Measurements from ENCODE around the gene ALOX15B. TPM values are rescaled to one million over a fixed set of nuclear protein-coding genes. Genes with fewer than 3 reads are reported as not detected.

Gene ALOX15B
- total RNA-seq, 2 experiments from 2014 or later: not detected

DNA sequence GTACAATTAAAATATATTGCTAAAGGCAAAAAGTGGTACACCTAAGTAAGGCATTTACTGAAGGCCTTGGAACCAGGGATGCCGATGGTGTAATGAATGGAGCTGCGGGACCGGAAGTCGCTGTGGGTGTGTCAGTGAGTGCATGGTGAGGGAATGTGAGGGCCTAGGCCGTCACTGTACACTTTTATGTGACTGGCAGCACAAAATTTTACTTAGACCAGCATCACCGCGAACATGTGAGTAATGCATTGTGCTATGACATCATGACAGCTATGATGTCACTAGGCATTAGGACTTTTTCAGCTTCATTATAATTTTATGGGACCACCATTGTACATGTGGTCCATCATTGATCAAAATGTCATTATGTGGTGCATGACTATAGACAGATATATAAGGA, 14.7 kb downstream of the ALOX15B start:
- POLR2A ChIA-PET: no interaction called here

DNA sequence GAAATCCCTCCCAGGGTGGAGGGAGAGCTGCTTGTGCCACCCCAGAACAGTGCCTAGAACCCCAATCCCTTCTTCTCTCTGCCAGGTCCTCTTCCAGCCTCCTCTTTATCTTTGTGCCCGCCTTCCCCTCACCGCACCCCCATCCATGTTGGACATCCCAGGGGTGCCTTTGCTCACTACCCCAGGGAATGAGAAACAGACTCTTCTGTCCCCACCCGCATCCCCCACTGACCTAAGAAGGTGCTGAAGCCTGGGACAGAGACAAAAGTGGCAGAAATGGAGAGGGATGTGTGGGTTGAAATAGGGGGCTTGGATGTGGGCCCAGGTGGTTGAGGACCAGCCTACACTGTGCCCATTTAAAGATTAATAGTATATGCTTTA, 17.0 kb downstream of the ALOX15B start:
- POLR2A ChIA-PET: interaction anchor here (0.6 kb wide), 2 partner anchors 66 to 509 kb away, joined by 3 to 5 read pairs; no protein-coding TSS in a partner anchor
- CTCF ChIA-PET: interaction anchor here (1.6 to 4.0 kb wide), 6 partner anchors 18 to 190 kb away, joined by 3 to 19 read pairs (median 8); no protein-coding TSS in a partner anchor

More for the DNA sequence above, 14.7 kb downstream of the ALOX15B start:
- CTCF ChIA-PET: interaction anchor here (0.5 kb wide), 1 partner anchor 421 kb away, joined by 3 read pairs; no protein-coding TSS in a partner anchor

DNA sequence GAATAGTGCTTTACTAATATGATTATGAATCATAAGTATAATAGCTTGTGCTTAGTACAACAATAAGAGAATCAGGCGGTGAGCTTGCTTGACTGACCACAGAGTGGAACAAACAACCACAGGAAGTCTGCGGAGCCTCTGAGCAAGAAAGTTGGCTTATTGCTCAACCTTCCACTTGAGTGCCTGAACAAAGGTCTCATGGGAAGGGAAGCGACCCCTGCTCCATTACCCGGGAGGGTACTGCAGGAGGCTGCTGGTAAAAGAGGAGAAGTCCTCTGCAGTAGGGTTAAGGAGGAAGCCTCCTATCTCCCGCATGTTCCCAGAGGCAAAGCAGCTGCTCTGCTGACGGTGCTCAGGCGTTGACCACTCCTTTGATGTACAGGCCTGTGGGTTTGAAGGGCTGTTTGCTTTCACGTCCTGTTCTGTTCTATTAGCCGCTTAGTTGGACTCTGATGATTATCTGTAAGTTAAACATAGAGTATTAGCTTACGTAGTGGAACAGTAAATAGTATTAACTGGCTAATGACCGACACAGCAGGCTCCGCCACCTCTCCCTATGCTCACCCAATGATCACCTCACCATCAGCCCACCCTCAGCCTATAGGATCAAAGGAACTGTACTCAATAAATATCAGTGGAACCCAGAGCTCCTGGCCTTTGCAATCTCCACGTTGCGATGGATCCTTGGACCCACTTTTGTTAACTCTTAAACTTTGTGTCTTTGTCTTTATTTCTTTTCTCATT, 17.5 kb downstream of the ALOX15B start:
- ChIA-PET CTCF (interaction anchor here (1.1 to 8.3 kb wide), 15 partner anchors 9 to 313 kb away, joined by 3 to 39 read pairs (median 8); no protein-coding TSS in a partner anchor), POLR2A (interaction anchor here (0.6 kb wide), 2 partner anchors 66 to 510 kb away, joined by 3 to 5 read pairs; no protein-coding TSS in a partner anchor)

DNA sequence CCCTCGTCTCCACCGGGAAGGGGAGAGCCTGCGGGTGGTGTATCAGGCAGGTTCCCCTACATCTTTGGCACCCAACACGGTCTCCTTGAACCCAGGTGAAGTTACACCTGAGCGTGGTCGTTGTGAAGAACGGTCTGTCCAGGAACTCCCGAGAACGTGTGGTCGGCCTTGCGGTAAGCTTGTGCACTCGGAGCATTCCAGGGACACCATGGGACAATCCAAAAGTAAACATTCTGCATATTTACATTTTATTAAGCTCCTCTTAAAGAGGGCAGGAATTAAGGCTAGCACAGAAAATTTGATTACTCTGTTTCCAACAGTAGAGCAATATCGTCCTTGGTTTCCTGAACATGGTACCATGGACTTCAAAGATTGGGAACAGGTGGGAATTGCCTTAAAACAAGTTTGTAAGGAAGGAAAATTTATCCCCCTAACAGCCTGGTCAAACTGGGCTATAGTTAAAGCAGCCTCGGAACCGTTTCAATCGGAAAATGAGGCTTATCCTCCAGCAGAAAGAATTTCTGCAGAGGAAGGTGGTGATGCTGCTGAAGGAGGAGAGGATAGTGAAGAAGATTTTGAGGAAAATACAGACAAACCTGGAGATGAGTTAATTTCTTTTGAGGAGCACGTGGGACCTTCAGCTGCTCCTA, 18.2 kb downstream of the ALOX15B start:
- CTCF ChIA-PET: interaction anchor here (0.7 to 8.3 kb wide), 24 partner anchors 9 to 313 kb away, joined by 3 to 39 read pairs (median 5); no protein-coding TSS in a partner anchor
- POLR2A ChIA-PET: interaction anchor here (0.6 kb wide), 1 partner anchor 442 kb away, joined by 3 read pairs; no protein-coding TSS in a partner anchor

DNA sequence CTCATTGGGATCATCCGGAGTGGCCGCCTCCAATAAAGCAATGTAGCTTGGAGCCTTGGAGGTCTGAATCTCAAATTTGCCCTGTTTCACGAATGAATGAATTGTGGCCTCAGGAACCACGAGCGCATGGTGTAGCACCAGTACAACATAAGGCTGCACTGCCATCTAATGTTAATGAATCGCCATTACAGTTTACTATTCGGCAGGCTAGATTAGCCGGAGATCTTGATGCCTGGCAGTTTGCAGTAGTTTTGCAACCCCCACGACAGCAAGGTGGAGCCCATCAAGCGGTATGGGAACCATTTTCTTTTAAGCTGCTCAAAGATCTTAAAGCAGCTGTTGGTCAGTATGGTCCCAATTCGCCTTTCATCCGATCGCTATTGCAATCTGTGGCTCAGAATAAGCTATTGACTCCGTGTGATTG, 18.8 kb downstream of the ALOX15B start:
- CTCF ChIA-PET: interaction anchor here (0.7 to 8.3 kb wide), 27 partner anchors 10 to 314 kb away, joined by 3 to 39 read pairs (median 5); no protein-coding TSS in a partner anchor
- POLR2A ChIA-PET: no interaction called here

DNA sequence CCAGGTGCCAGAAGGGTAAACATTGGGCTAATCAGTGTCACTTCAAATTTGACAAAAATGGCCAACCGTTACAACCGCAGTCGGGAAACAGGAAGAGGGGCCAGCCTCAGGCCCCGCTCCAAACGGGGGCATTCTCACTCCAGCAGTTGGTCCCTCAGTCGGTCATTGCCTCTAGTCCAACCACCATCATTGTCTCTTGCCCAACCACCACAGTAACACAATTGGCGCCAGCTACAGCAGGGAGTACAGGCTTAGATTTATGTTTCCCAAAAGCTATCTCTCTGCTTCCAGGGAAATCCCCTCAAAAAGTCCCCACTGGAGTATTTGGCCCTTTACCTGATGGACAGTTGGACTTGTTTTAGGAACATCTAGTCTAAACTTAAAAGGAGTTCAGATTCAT, 20.3 kb downstream of the ALOX15B start:
- POLR2A ChIA-PET: no interaction called here
- CTCF ChIA-PET: interaction anchor here (0.7 to 8.3 kb wide), 13 partner anchors 12 to 443 kb away, joined by 3 to 63 read pairs (median 4); partner anchors contain the start of genes ALOXE3 and NAA38

DNA sequence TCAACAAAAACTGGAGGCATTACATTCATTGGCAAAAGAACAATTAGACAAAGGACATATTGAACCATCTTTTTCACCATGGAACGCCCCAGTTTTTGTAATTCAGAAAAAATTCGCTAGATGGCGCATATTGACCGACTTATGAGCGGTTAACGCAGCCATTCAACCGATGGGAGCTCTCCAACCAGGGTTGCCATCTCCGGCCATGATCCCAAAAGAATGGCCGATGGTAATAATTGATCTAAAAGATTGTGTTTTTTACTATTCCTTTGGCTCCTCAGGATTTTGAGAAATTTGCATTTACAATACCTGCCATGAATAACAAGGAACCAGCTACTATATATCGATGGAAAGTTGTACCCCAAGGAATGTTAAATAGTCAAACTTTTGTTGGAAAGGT, 21.4 kb downstream of the ALOX15B start:
- ChIA-PET CTCF (interaction anchor here (0.6 to 8.3 kb wide), 26 partner anchors 9 to 725 kb away, joined by 3 to 63 read pairs (median 3); partner anchors contain the start of genes ALOX12B, ALOXE3 and NAA38), POLR2A (no interaction called here)

DNA sequence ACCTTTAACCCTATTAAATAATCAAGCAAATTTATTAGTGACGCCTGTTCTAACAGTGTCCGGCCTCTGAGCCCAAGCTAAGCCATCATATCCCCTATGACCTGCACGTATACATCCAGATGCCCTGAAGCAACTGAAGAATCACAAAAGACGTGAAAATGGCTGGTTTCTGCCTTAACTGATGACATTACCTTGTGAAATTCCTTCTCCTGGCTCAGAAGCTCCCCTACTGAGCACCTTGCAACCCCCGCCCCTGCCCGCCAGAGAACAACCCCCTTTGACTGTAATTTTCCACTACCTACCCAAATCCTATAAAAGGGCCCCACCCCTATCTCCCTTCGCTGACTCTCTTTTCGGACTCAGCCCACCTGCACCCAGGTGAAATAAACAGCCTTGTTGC, 23.0 kb downstream of the ALOX15B start:
- POLR2A ChIA-PET: interaction anchor here (1.4 kb wide), 1 partner anchor 9 kb away, joined by 4 read pairs; no protein-coding TSS in a partner anchor
- CTCF ChIA-PET: interaction anchor here (0.8 to 8.3 kb wide), 7 partner anchors 11 to 117 kb away, joined by 3 to 63 read pairs (median 24); partner anchors contain the start of gene ALOXE3

DNA sequence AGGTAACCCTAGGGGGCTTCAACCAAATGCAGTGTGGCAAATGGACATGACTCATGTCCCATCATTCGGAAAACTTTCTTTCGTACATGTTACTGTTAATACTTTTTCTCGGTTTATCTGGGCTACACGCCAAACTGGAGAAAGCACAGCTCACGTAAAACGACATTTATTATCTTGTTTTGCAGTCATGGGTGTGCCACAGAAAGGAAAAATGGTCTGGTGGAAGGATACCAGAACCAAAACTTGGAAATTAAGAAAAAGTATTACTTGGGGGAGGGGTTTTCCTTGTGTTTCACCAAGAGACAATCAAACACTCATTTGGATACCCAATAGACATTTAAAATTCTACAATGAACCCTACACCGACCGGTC, 23.6 kb downstream of the ALOX15B start:
- POLR2A ChIA-PET: interaction anchor here (1.4 kb wide), 1 partner anchor 8 kb away, joined by 4 read pairs; no protein-coding TSS in a partner anchor
- CTCF ChIA-PET: interaction anchor here (0.8 to 8.3 kb wide), 8 partner anchors 11 to 117 kb away, joined by 3 to 63 read pairs (median 14); partner anchors contain the start of gene ALOXE3

DNA sequence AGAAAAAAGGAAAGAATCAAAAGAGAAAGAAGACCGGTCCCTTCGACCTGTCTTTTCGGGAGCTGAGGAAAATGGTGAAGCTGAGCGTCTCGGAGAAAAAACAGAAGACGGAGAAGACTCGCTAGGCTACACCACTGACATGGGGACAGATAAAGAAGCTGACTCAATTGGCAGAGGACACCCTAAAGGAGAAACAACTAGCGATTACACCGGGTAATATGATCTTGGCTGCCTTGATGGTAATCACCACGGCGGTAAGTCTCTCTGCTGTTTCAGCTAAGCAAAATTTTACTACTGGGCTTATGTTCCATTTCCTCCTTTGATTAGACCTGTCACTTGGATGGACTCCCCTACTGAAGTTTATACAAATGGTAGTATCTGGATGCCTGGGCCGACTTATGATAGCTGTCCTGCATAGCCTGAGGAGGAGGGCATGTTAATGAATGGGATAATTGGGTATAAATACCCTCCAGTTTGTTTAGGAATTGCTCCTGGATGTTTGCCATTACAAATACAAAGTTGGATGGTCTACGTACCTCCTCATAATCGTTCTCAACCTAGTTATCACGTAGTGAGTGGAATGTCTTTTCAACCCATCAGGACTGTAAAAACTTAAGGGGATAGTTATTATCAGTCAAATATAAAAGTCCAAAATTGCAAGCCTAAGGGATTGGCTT, 24.1 kb downstream of the ALOX15B start:
- CTCF ChIA-PET: interaction anchor here (0.9 to 8.3 kb wide), 7 partner anchors 10 to 118 kb away, joined by 3 to 63 read pairs (median 24); partner anchors contain the start of gene ALOXE3
- POLR2A ChIA-PET: interaction anchor here (1.4 kb wide), 1 partner anchor 8 kb away, joined by 4 read pairs; no protein-coding TSS in a partner anchor

DNA sequence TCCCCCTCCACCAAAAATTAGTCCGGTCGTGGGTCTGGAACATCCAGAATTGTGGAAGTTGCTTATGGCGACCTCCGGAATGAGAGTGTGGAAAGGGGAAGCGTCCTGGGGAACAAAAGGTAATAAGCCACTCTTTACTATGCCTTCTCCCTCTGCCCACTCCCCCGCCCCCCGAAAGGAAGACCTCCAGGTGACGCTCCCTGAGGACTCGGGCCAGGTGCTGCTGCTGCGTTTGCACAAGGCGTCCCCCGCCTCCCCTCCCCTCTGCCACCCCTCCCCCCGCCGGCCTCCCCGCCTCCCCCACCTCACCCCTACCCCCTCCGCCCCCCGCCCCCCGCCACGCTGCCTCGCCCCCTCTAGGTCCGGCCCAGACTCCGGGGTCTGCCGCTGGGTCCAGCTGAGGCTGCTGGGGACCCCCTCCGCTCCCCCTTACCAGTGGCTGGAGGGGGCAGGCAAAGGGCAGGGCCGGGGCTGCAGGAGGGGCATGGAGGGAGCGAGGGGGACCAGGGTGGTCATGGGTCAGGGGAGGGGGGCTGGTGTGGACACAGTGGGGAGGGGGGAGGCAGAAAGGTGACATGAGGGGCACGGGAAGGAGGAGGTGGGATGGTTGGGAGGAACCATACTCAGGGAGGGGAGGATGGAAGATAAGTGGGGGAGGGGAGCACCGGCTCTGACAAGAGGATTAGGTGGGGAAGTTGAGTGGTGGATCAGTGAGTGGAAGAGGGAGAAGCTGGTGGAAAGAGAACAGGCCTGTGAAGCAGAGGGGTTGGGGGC, 25.1 kb downstream of the ALOX15B start:
- ChIA-PET POLR2A (no interaction called here), CTCF (interaction anchor here (0.7 to 8.3 kb wide), 2 partner anchors 15 to 17 kb away, joined by 3 to 39 read pairs; no protein-coding TSS in a partner anchor)

DNA sequence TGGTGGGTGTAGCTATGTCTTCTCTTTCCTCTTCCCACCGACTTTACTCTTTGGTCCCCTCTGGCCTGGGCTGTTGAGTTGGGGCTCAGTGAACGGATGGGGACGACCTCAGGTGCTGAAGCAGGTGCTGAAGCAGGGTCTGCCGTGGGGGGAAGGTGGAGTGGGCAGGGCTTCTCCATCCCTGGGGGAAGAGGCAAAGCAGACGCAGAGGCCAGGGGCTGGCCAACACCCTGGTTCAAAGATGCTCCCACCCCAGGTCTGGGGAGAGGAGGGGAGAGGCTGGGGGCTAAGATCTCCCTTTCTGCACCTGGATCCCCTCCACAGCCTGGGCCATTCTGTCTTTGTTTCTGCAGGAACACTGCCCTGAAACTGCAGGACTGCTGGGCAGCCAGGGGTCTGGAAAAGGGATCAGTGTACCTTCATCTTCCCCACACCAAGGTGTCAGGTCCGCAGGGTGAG, 25.7 kb downstream of the ALOX15B start:
- POLR2A ChIA-PET: no interaction called here
- CTCF ChIA-PET: interaction anchor here (1.2 to 8.3 kb wide), 2 partner anchors 14 to 46 kb away, joined by 3 to 39 read pairs; no protein-coding TSS in a partner anchor

DNA sequence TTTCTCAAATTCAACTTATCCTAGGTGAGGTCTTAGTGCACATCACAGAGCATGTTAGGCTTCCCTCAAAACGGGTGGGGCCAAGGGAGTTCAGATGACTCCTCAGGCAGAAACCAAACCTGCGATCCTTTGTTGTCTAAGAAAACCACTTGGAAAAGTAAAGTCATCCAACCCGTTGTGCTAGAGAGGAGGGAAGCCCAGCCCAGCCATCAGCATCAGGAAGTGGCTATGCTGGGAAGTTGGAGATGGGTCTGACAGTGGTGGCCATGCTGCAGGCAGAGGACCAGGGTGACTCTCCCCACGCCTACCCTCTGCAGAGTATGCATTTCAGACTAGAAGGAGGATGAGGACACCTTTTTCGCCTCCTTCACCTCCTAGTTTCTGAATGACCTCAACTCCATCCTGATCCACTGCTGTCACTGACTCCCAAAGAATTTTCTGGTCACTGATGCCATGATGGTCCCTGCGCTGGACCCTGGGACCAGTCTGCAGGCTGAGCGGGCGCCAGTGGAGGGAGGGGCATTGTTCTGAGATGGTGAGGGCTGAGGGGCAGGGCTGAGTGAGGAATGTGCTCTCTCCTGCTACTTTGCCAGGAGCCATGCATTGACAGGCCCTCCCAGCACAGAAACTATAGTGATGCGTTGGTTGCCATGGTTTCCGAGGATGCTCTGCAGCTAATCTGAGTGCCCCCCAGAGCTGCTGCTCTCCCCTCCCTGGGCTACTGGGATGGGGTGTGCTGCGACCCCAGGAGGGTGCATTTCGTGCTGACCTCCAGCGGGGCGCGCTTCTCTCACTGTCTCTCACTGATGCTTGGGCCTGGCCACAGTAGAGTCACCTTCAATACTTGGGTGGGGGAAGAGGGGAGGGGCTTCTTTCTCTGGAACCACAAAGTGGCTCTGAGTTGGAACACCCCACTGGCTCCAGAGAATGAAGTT, 28.2 kb downstream of the ALOX15B start:
- ChIA-PET POLR2A (no interaction called here), CTCF (no interaction called here)

DNA sequence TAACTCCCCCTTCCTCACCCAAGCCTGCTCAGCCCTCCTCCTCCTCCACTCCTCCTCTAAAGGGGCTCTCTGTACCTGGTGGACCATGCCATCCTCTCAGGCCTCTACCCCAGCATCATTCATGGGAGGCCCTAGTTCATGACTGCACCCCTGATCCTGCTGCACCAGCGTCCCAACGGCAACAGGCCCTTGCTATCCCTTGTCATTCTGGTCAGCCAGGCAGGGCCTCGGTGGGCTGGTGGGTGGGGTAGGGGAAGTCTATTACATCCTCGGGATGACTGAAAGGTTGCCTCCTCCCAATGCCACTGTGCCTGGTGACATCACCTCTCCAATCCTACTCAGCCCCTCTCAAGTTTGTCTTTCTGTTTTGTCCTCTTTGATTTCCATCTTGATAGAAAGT, 28.9 kb downstream of the ALOX15B start:
- POLR2A ChIA-PET: no interaction called here
- CTCF ChIA-PET: no interaction called here

DNA sequence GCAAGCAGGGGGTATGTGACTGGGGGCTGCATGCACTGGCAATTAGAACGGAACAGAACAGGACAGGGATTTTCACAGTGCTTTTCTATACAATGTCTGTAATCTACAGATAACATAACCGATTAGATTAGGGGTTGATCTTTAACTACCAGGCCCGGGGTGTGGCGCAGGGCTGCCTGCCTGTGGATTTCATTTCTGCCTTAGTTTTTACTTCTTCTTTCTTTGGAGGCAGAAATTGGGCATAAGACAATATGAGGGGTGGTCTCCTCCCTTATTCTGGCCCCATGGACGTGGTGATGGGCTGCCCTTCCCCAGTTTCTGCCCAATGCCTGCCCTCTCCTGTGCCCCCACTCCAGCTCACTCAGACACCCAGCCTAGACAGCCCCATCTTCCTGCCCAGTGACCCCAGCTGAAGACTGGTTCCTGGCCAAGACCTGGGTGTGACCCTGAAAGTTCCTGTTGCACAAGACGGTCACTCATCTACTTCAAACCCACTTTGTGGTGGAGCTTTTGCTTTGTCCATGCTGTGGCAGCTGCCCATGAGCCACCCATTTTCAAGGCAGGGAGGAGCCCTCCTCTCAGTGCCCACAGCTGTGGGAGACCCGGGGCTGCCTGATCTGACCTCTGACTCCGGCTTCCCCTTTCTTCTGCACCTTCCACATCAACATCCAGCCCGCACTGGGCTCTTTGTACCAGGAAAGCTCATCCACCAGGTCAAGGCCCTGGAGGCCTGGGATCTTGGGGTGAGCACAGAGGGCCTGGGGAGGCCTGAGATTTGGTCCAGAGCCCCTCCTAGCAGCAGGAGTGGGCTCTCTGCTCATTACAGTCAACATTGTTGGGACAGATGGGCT, 30.1 kb downstream of the ALOX15B start:
- POLR2A ChIA-PET: no interaction called here

DNA sequence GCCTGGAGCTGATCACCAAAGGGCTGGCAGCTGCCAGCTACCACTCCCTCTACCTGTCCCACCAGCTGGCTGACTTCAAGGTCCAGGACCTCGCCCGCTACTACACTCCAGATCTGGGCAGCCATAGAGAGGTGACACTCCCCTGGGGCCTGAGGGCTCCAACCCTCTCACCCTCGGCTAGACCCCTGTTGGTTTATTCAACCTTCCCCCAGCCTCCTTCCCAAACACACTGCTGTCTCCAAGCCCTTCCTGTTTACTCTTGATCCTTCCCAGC, 30.7 kb downstream of the ALOX15B start:
- ChIA-PET POLR2A (no interaction called here), CTCF (interaction anchor here (1.3 to 8.1 kb wide), 7 partner anchors 8 to 49 kb away, joined by 3 to 63 read pairs (median 12); partner anchors contain the start of gene ALOXE3)

More for the DNA sequence above, 30.1 kb downstream of the ALOX15B start:
- CTCF ChIA-PET: interaction anchor here (1.3 to 8.1 kb wide), 7 partner anchors 8 to 50 kb away, joined by 3 to 63 read pairs (median 12); partner anchors contain the start of gene ALOXE3

Data from activated CD8-positive, alpha-beta memory T cell treated with anti-CD3 and anti-CD28 coated beads for 36 hours (primary cell).